Stimulated activated naive CD8-positive, alpha-beta T cell treated with anti-CD3 and anti-CD28 coated beads, Interleukin-15, Interleukin-2, amounts not matched to agents 100 U/mL and 50 U/mL, for 24 hours (primary cell): ENCODE measurements around the gene CFAP65.

Experiments
- ATAC-seq: fragments of 150-1000 bp; cut with Tn5 transposase; one replicate; pipeline ENCODE4 v1.10.0; 2021
- DNase-seq: peaks from one replicate; pipeline ENCODE4 v3.0.0; 2021

CFAP65 gene

GRCh38 chr2:218970894-218971293 lies 70.4 kb downstream of the CFAP65 start:
- ATAC-seq, result no peak
- no peak for DNase-seq

GRCh38 chr2:218964041-218964771 lies 77.1 kb downstream of the CFAP65 start:
- ATAC-seq, result no peak
- no peak for DNase-seq

GRCh38 chr2:218963601-218964000 lies 77.7 kb downstream of the CFAP65 start:
- no peak for ATAC-seq

GRCh38 chr2:218962859-218963492 lies 78.3 kb downstream of the CFAP65 start:
- DNase-seq (peak; percentile 70), ATAC-seq (no peak)

More at GRCh38 chr2:218963601-218964000, 77.7 kb downstream of the CFAP65 start:
- DNase-seq, result no peak

GRCh38 chr2:218961651-218962570 lies 79.4 kb downstream of the CFAP65 start:
- peak; percentile 38 for DNase-seq
- no peak for ATAC-seq

GRCh38 chr2:218961229-218961628 lies 80.1 kb downstream of the CFAP65 start:
- ATAC-seq (no peak), DNase-seq (no peak)

- DNase-seq (no peak), ATAC-seq (no peak)
Observed at GRCh38 chr2:218960309-218961165, 80.8 kb downstream of the CFAP65 start.

GRCh38 chr2:218959761-218960308 lies 81.5 kb downstream of the CFAP65 start:
- DNase-seq (no peak), ATAC-seq (peak; percentile 4)

- ATAC-seq (peak; percentile 94), DNase-seq (peak; percentile 85)
Observed at GRCh38 chr2:218959141-218959731, 82.1 kb downstream of the CFAP65 start, which contains the start of gene CDK5R2. CDK5R2 (plus strand) TSS chr2:218959666; CDS start chr2:218959821, 155 bp downstream.

GRCh38 chr2:218958276-218958675 lies 83.0 kb downstream of the CFAP65 start:
- ATAC-seq (no peak), DNase-seq (no peak)

- DNase-seq (no peak), ATAC-seq (no peak)
Observed at GRCh38 chr2:218957671-218958070, 83.6 kb downstream of the CFAP65 start.

GRCh38 chr2:218956039-218956438 lies 85.3 kb downstream of the CFAP65 start:
- DNase-seq (no peak), ATAC-seq (no peak)

- no peak for DNase-seq
- no peak for ATAC-seq
Observed at GRCh38 chr2:218954541-218955300, 86.6 kb downstream of the CFAP65 start.

GRCh38 chr2:218953366-218953954 lies 87.9 kb downstream of the CFAP65 start:
- ATAC-seq (no peak), DNase-seq (no peak)
